ENCODE results near the gene PPP2R1B. TPM values are rescaled to one million over a fixed set of nuclear protein-coding genes. Genes with fewer than 3 reads are reported as not detected.

PPP2R1B gene
- 23.7 TPM for polyA plus RNA-seq (ENCODE audit: insufficient read length)
- long read RNA-seq, donor 1, full-length matches to known transcripts: 3 of 3 reads
- long read RNA-seq, donor 1, partial matches to known transcripts: 0 of 3 reads
- long read RNA-seq, donor 1, other reads (novel, unspliced or antisense): 0 of 3 reads
- long read RNA-seq, donor 2, full-length matches to known transcripts: 4 of 4 reads
- long read RNA-seq, donor 2, partial matches to known transcripts: 0 of 4 reads
- long read RNA-seq, donor 2, other reads (novel, unspliced or antisense): 0 of 4 reads
- long read RNA-seq, donor 3, full-length matches to known transcripts: 7 of 7 reads
- long read RNA-seq, donor 3, partial matches to known transcripts: 0 of 7 reads
- long read RNA-seq, donor 3, other reads (novel, unspliced or antisense): 0 of 7 reads
- long read RNA-seq, donor 4: 0 reads
- long read RNA-seq, donor 5, full-length matches to known transcripts: 6 of 6 reads
- long read RNA-seq, donor 5, partial matches to known transcripts: 0 of 6 reads
- long read RNA-seq, donor 5, other reads (novel, unspliced or antisense): 0 of 6 reads
- long read RNA-seq, donor 6, full-length matches to known transcripts: 2 of 42 reads
- long read RNA-seq, donor 6, partial matches to known transcripts: 40 of 42 reads
- long read RNA-seq, donor 6, other reads (novel, unspliced or antisense): 0 of 42 reads
- long read RNA-seq, donor 7, full-length matches to known transcripts: 3 of 3 reads
- long read RNA-seq, donor 7, partial matches to known transcripts: 0 of 3 reads
- long read RNA-seq, donor 7, other reads (novel, unspliced or antisense): 0 of 3 reads
- long read RNA-seq, donor 8, full-length matches to known transcripts: 2 of 26 reads
- long read RNA-seq, donor 8, partial matches to known transcripts: 24 of 26 reads
- long read RNA-seq, donor 8, other reads (novel, unspliced or antisense): 0 of 26 reads

GRCh38 chr11:111765984-111766833 lies at the start of gene PPP2R1B:
TSS of gene PPP2R1B (minus strand) at chr11:111766389. CDS start at chr11:111766361, 28 bp downstream.
- DNase-seq: peak; percentile 76

- no peak for DNase-seq
Measured at GRCh38 chr11:111815489-111815888, 49.3 kb upstream of the PPP2R1B start.

GRCh38 chr11:111814557-111815320 lies 48.5 kb upstream of the PPP2R1B start:
- no peak for DNase-seq

GRCh38 chr11:111814106-111814505 lies 47.9 kb upstream of the PPP2R1B start:
- no peak for DNase-seq

- no peak for DNase-seq
Measured at GRCh38 chr11:111812211-111812610, 46.0 kb upstream of the PPP2R1B start.

- DNase-seq: no peak
Measured at GRCh38 chr11:111811445-111811844, 45.3 kb upstream of the PPP2R1B start.

- DNase-seq: no peak
Measured at GRCh38 chr11:111808834-111809233, 42.6 kb upstream of the PPP2R1B start.

GRCh38 chr11:111808063-111808588 lies 41.9 kb upstream of the PPP2R1B start:
- no peak for DNase-seq

- no peak for DNase-seq
Measured at GRCh38 chr11:111807076-111807475, 40.9 kb upstream of the PPP2R1B start.

GRCh38 chr11:111801135-111801534 lies 34.9 kb upstream of the PPP2R1B start:
- no peak for DNase-seq

GRCh38 chr11:111798279-111798678 lies 32.1 kb upstream of the PPP2R1B start:
- DNase-seq: no peak

GRCh38 chr11:111797145-111797581 lies 31.0 kb upstream of the PPP2R1B start:
- DNase-seq: no peak

- DNase-seq: no peak
Measured at GRCh38 chr11:111796696-111797095, 30.5 kb upstream of the PPP2R1B start.

- DNase-seq: no peak
Measured at GRCh38 chr11:111795334-111795985, 29.3 kb upstream of the PPP2R1B start.

- DNase-seq: peak; percentile 26
Measured at GRCh38 chr11:111793863-111794262, 27.7 kb upstream of the PPP2R1B start.

GRCh38 chr11:111792955-111793500 lies 26.8 kb upstream of the PPP2R1B start:
- DNase-seq: no peak

GRCh38 chr11:111792314-111792713 lies 26.1 kb upstream of the PPP2R1B start:
- DNase-seq: no peak

- DNase-seq: no peak
Measured at GRCh38 chr11:111788464-111788863, 22.3 kb upstream of the PPP2R1B start.

- no peak for DNase-seq
Measured at GRCh38 chr11:111788051-111788450, 21.9 kb upstream of the PPP2R1B start.

- DNase-seq: no peak
Measured at GRCh38 chr11:111785886-111786412, 19.8 kb upstream of the PPP2R1B start.
